HG03469 (cell line): ENCODE data around the gene NUFIP2.
"Not testable (repeated sequence)": the region's sequence is repeated elsewhere in the genome, so short reads cannot be mapped to it uniquely, and the experiment has no call there.

Source experiments
- ATAC-seq: cut with Tn5 transposase; IDR thresholded peaks from one replicate; pipeline ENCODE4 v1.9.1; 2021; ENCODE audit warnings: mild to moderate bottlenecking, moderate library complexity, moderate number of reproducible peaks; ENCODE audit not compliant: unreplicated experiment

Gene NUFIP2

DNA sequence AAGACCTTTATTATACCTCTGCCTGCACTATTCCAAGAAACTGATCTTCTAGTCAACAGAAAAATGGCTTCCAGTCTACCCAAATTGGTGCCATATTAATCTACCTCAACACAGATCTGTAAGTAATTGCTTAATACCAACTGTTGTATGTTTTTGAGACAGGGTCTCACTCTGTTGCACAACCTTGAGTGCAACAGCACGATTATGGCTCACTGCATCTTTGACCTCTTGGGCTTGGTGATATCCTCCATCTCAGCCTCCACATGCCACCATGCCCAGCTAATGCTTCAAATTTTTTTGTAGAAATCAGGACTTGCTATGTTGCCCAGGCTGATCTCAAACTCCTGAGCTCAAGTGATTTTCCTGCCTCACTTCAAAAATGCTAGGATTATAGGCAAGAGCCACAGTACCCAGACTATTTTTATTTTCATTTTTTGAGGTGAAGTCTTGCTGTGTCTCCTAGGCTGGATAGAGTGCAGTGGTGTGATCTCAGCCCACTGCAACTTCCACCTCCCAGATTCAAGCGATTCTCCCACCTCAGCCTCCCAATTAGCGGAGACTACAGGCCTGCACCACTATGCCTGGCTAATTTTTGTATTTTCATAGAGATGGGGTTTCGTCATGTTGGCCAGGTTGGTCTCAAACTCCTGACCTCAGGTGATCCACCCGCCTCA lies 14.4 kb downstream of the NUFIP2 start:
- ATAC-seq: no peak

GRCh38 chr17:29278692-29279091 lies 15.3 kb downstream of the NUFIP2 start:
- ATAC-seq: no peak

DNA sequence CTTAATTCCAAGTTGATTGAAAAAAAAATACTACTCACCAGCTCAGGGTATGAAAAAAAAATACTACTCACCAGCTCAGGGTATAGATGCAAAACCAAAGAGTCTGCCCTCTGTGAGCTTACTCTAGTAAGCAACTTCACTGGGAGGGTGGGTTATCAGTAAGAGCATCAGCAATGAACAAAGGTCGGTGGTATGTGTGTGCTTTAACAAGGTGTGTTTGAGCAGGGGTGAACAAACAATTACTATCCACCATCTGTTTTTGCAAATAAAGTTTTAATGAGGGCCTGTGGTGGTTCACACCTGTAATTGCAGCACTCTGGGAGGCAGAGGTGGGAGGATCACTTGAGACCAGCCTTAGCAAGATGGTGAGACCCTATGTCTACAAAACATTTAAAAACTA lies 20.0 kb downstream of the NUFIP2 start:
- no peak for ATAC-seq

DNA sequence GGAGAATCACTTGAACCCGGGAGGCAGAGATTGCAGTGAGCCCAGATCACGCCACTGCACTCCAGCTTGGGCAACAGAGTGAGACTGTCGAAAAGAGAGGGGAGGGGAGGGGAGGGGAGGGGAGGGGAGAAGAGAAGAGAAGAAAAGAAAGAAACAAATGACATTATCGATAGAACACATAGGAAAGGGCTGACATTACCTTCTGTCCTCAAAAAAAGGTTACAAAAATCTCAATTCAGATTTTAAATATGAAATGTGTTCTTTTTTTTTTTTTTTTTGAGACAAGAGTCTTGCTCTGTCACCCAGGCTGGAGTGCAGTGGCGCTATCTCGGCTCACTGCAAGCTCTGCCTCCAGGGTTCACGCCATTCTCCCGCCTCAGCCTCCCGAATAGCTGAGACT lies 22.0 kb downstream of the NUFIP2 start:
- not testable (repeated sequence) for ATAC-seq

DNA sequence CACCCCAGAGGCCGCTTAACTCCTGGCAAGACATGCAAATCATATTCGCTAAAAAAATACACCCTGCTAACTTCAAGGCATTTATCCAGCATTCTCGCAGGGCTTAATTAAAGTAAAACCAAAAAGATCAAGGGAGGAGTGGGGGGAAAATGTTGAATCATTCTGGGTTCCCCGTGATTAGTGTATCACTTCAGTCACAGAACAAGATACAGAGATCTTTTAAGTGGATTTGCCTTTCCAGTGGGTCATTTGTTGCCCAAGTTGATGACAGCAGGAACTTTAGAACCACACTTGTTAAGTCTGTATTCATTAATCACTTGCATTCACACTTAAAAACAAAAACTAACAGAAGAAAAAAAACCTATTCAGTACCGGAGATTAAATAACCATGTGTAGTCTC lies 30.0 kb downstream of the NUFIP2 start:
- ATAC-seq: no peak

GRCh38 chr17:29257756-29258155 lies 36.2 kb downstream of the NUFIP2 start:
- no peak for ATAC-seq

GRCh38 chr17:29256735-29257466 lies 37.0 kb downstream of the NUFIP2 start:
- ATAC-seq: no peak

DNA sequence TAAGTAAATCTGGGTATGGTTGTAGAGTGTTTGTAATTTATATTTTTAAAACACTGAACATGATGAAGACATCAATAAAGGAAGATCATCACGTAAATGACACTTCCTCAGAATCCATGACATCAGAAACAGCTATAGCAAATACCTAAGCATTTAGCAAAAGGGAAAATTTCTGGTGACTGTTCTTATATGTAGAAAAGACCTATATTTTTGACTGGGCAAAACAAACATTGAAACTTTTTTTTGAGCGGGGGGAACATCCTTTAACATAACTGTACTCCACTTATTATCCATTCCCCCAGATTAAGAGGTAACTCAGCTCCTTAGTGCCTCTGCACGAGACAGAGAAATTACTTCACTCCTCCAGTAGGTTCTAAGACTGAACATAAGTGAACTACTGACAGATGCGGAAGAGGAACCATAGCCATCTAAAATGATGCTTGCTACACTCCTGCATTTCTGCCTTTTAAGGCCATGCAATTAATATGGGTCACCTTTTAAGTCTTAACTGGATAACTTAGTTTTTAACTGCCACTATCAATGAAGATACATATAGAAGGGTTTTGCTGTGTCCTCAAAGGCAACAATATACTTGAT lies 37.9 kb downstream of the NUFIP2 start:
- no peak for ATAC-seq

- no peak for ATAC-seq
Measured at GRCh38 chr17:29253037-29253436, 40.9 kb downstream of the NUFIP2 start.

DNA sequence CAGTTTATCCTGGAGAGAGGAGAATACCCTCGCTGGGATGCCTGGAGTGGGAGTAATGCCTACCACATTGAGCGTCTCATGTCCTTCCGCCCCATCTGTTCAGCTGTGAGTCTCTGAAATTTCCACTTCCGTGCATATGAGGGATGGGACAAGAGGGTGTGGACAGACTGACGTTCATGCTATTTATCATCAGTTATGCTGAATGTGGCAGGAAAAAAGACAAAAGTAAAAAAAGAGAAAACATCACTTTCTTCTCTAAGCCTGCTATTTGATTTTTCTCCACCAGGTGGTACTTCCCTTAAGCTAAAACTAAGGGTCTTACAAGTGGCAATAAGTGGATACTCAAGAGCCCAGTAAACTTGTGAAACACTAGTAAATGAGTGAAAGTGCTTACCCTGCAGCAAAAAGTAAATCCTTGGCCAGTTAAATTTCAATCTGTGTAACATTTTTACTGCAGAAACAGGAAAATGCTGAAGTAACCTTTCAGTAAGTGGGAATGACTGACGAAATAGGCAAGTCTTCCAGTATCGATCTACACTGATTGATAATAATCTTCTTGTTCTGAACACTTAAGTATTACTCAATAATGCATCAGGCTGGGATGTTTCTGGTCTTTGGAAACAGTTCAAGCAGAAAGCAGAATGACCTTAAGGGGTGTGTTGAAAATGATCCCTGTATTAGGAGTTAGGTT lies 41.7 kb downstream of the NUFIP2 start:
- no peak for ATAC-seq

DNA sequence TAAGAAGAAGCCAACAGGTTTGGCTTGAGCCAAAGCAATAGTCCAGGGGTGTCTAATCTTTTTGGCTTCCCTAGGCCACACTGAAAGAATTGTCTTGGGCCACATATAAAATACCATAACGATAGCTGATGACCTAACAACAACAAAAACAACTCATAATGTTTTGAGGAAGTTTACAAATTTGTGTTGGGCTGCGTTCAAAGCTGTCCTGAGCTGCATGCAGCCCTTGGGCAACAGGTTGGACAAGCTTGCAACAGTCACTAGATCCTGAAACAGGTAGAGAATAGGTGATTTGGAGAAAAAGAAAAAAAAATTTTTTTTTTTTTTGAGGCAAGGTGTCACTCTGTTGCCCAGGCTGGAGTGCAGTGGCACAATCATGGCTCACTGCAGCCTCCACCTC lies 42.8 kb downstream of the NUFIP2 start:
- no peak for ATAC-seq

- no peak for ATAC-seq
Measured at GRCh38 chr17:29250666-29251065, 43.3 kb downstream of the NUFIP2 start.

- ATAC-seq: no peak
Measured at GRCh38 chr17:29248845-29249244, 45.1 kb downstream of the NUFIP2 start.

- no peak for ATAC-seq
Measured at GRCh38 chr17:29247219-29247618, 46.7 kb downstream of the NUFIP2 start.

GRCh38 chr17:29246628-29247027 lies 47.3 kb downstream of the NUFIP2 start, which contains the start of gene CRYBA1:
TSS of gene CRYBA1 (plus strand) at chr17:29246859. CDS start at chr17:29246864, 5 bp downstream.
- no peak for ATAC-seq

GRCh38 chr17:29245401-29245800 lies 48.5 kb downstream of the NUFIP2 start:
- ATAC-seq: no peak

- no peak for ATAC-seq
Measured at GRCh38 chr17:29243792-29244191, 50.2 kb downstream of the NUFIP2 start.

- no peak for ATAC-seq
Measured at GRCh38 chr17:29242790-29243189, 51.2 kb downstream of the NUFIP2 start.

GRCh38 chr17:29242051-29242450 lies 51.9 kb downstream of the NUFIP2 start:
- ATAC-seq: no peak

GRCh38 chr17:29240968-29241963 lies 52.7 kb downstream of the NUFIP2 start:
- no peak for ATAC-seq
